KMS-11 (cell line): ENCODE measurements around the gene AHRR.

Experiments used
- H2AFZ ChIP-seq: fragments of 200-600 bp; sonication (generic); 2 replicates; pipeline ENCODE4 v1.6.1; 2016; ENCODE audit warnings: antibody characterized with exemption, mixed run types, low read depth
- H3K27ac ChIP-seq: fragments of 200-600 bp; sonication (generic); 2 replicates; pipeline ENCODE4 v1.6.1; 2016; ENCODE audit warnings: mild to moderate bottlenecking, mixed run types
- H3K27me3 ChIP-seq: fragments of 200-600 bp; sonication (generic); 2 replicates; pipeline ENCODE4 v1.6.1; 2017; ENCODE audit warnings: mild to moderate bottlenecking, low read depth, mixed run types, moderate library complexity; ENCODE audit not compliant: insufficient read depth
- H3K36me3 ChIP-seq: fragments of 200-600 bp; sonication (generic); 2 replicates; pipeline ENCODE4 v1.6.1; 2017; ENCODE audit warnings: mild to moderate bottlenecking, mixed run types; ENCODE audit not compliant: insufficient read depth
- H3K4me1 ChIP-seq: fragments of 200-600 bp; sonication (generic); 2 replicates; pipeline ENCODE4 v1.6.1; 2016; ENCODE audit warnings: mild to moderate bottlenecking, low read depth, mixed run types; ENCODE audit not compliant: poor library complexity, severe bottlenecking
- H3K4me2 ChIP-seq: fragments of 200-600 bp; sonication (generic); 2 replicates; pipeline ENCODE4 v1.7.0; 2016; ENCODE audit warnings: mild to moderate bottlenecking, mixed run types
- H3K4me3 ChIP-seq: fragments of 200-600 bp; sonication (generic); IDR thresholded peaks from 2 replicates; pipeline ENCODE4 v1.6.1; 2017; ENCODE audit warnings: low read depth, low read length, mixed read lengths; ENCODE audit not compliant: insufficient read depth
- H3K79me2 ChIP-seq: fragments of 200-600 bp; sonication (generic); 2 replicates; pipeline ENCODE4 v1.6.1; 2016; ENCODE audit warnings: low read depth, mixed run types; ENCODE audit not compliant: insufficient read depth
- H3K9ac ChIP-seq: fragments of 200-600 bp; sonication (generic); 2 replicates; pipeline ENCODE4 v1.6.1; 2016; ENCODE audit warnings: mild to moderate bottlenecking, mixed run types
- H4K20me1 ChIP-seq: fragments of 200-600 bp; sonication (generic); 2 replicates; pipeline ENCODE4 v1.6.1; 2016; ENCODE audit warnings: mild to moderate bottlenecking, mixed run types; ENCODE audit not compliant: insufficient read depth
- CTCF ChIP-seq: fragments of 200-600 bp; sonication (generic); conservative IDR thresholded peaks from 2 replicates; pipeline ENCODE4 v1.6.1; 2017; ENCODE audit warnings: low read depth, mild to moderate bottlenecking, antibody characterized with exemption, low read length, moderate library complexity, mixed read lengths

AHRR gene

GRCh38 chr5:314676-315487 lies 6.6 kb upstream of the AHRR start:
- Histone ChIP-seq H3K4me3 (no peak overlapping the region), H3K4me2 (no peak overlapping the region), H3K79me2 (peaks cover 6% of the 10 kb centered on the region; the same call in 1 of the 2 replicates), H3K36me3 (no peaks in the 10 kb centered on the region), H3K9ac (no peak overlapping the region), H3K4me1 (no peaks in the 10 kb centered on the region), H4K20me1 (no peaks in the 10 kb centered on the region), H3K27me3 (peaks cover 5% of the 10 kb centered on the region), H3K27ac (no peak overlapping the region), H2AFZ (no peak overlapping the region)
- no peak for TF ChIP-seq CTCF

- H3K4me1 ChIP-seq, result no peaks in the 10 kb centered on the region
Observed at GRCh38 chr5:315488-316209, 5.9 kb upstream of the AHRR start.

GRCh38 chr5:316210-317085 lies 5.1 kb upstream of the AHRR start:
- no peak overlapping the region for H2AFZ ChIP-seq
- no peak overlapping the region for H3K9ac ChIP-seq
- no peak overlapping the region for H3K27ac ChIP-seq
- H3K4me3 ChIP-seq, result no peak overlapping the region
- H3K27me3 ChIP-seq, result peaks cover 11% of the 10 kb centered on the region
- H3K36me3 ChIP-seq, result no peaks in the 10 kb centered on the region
- no peaks in the 10 kb centered on the region for H4K20me1 ChIP-seq
- no peaks in the 10 kb centered on the region for H3K4me1 ChIP-seq
- no peak overlapping the region for H3K4me2 ChIP-seq
- TF ChIP-seq CTCF, result no peak
- no peaks in the 10 kb centered on the region for H3K79me2 ChIP-seq

More at GRCh38 chr5:315488-316209, 5.9 kb upstream of the AHRR start:
- no peak for TF ChIP-seq CTCF
- Histone ChIP-seq H2AFZ (no peak overlapping the region), H3K27ac (no peak overlapping the region), H3K27me3 (peaks cover 11% of the 10 kb centered on the region), H3K4me3 (no peak overlapping the region), H3K79me2 (peaks cover 5% of the 10 kb centered on the region; the same call in 1 of the 2 replicates), H3K4me2 (no peak overlapping the region), H3K9ac (no peak overlapping the region), H4K20me1 (no peaks in the 10 kb centered on the region), H3K36me3 (no peaks in the 10 kb centered on the region)

- no peak overlapping the region for H3K4me3 ChIP-seq
- no peaks in the 10 kb centered on the region for H3K79me2 ChIP-seq
- H3K4me2 ChIP-seq, result no peak overlapping the region
- H3K9ac ChIP-seq, result no peak overlapping the region
- no peaks in the 10 kb centered on the region for H3K36me3 ChIP-seq
- TF ChIP-seq CTCF, result no peak
- peaks cover 17% of the 10 kb centered on the region for H3K27me3 ChIP-seq
- no peak overlapping the region for H2AFZ ChIP-seq
- H4K20me1 ChIP-seq, result no peaks in the 10 kb centered on the region
- H3K27ac ChIP-seq, result no peak overlapping the region
- H3K4me1 ChIP-seq, result no peaks in the 10 kb centered on the region
Observed at GRCh38 chr5:317086-317811, 4.3 kb upstream of the AHRR start.
